HAP-1 (cell line): ENCODE measurements around the gene ELK4.

ENCODE experiments used
- DNase-seq, 2 experiments: peaks; one replicate each; pipeline ENCODE4 v3.0.0-alpha.2; 2016 to 2020; ENCODE audit warnings: low spot score in 2 of 2
- H3K27me3 ChIP-seq: fragments of 250-450 bp; sonication (Bioruptor Pico); 2 replicates; pipeline ENCODE4 v1.5.1; 2020; ENCODE audit warnings: low read depth, mild to moderate bottlenecking, moderate library complexity
- H3K36me3 ChIP-seq: fragments of 250-450 bp; sonication (Bioruptor Pico); replicated peaks from 2 replicates; pipeline ENCODE4 v1.5.1; 2020; ENCODE audit warnings: mild to moderate bottlenecking
- H3K4me1 ChIP-seq: fragments of 250-450 bp; sonication (Bioruptor Pico); 2 replicates; pipeline ENCODE4 v1.5.1; 2020; ENCODE audit warnings: mild to moderate bottlenecking
- H3K4me3 ChIP-seq: fragments of 250-450 bp; sonication (Bioruptor Pico); 2 replicates; pipeline ENCODE4 v1.5.1; 2020; ENCODE audit warnings: mild to moderate bottlenecking, moderate library complexity
- H3K9me3 ChIP-seq: fragments of 250-450 bp; sonication (Bioruptor Pico); 2 replicates; pipeline ENCODE4 v1.5.1; 2020; ENCODE audit warnings: mild to moderate bottlenecking, moderate library complexity
- in situ Hi-C: fragments of 300-500 bp; cut with MboI; formaldehyde crosslinking; loops from 3 replicates; pipeline ENCODE4 v1.14.3; 2020; ENCODE audit warnings: low sequenced_read_pairs, inconsistent platforms, mixed read lengths

The ELK4 gene

DNA sequence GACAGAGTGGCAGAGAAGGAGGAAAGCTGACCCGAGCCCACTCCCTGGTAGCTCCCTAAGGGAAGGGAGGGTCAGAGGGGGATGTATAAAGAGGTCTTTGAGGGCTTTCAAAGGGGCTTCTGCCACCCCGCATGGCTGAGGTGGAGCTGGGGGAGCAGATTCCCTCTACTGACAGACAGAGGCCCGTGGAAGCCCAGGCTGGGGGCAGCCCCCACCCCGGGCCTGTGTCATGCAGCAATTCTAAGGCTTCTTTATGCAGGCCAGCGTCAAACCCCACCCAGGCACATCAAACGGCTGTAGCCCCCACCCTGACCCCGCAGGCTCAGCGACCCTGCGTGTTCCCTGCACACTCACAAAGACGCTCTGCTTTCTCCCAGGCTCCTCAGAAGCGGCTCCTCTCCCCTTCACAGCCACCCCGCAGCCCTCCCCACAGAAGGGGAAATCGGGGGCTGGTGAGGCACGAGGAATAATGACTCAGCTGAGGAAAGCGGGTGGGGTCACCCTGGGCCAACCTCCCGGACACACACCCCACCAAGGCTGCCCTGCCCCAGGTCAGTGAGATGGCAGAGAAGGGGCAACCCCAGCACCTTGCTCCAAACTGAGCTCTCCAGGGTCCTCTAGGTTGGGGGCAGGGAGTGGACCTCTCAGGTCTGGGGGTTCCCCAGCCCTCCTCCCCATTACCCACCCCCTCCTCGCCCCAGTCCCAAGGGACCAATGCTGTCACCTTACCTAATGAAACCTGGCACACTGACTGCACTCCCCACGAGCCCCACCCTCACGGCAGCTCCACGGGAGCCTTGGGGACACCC lies 37.7 kb upstream of the ELK4 start:
- no peaks in the 10 kb centered on the region for H3K9me3 ChIP-seq
- no peak for DNase-seq
- no peak overlapping the region for H3K4me3 ChIP-seq
- H3K36me3 ChIP-seq: no peaks in the 10 kb centered on the region
- no peaks in the 10 kb centered on the region for H3K27me3 ChIP-seq
- in situ Hi-C loops: no loop called here
- H3K4me1 ChIP-seq: peaks cover 6% of the 10 kb centered on the region

DNA sequence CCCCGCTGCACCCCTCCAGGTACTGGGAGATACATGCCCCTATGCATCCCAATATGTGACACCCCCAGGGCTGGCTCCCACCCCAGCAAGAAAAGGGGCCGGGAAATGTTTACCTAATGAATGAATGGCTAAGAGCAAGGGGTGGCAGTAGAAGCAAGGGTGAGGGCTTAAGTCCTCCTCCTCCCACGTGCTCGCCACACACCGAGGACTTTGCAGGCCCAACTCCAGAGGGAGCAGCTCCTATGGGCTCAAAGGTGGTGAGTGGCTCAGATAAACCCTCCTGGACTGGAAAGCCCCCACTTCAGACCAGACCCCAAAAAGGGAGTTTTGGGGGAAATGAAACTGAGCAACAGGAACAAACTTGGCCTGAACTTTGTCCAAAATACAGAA lies 37.1 kb upstream of the ELK4 start:
- H3K9me3 ChIP-seq: no peaks in the 10 kb centered on the region
- H3K36me3 ChIP-seq: no peaks in the 10 kb centered on the region
- in situ Hi-C loops: no loop called here
- peaks cover 6% of the 10 kb centered on the region for H3K4me1 ChIP-seq
- no peak for DNase-seq
- H3K4me3 ChIP-seq: no peak overlapping the region
- no peaks in the 10 kb centered on the region for H3K27me3 ChIP-seq

DNA sequence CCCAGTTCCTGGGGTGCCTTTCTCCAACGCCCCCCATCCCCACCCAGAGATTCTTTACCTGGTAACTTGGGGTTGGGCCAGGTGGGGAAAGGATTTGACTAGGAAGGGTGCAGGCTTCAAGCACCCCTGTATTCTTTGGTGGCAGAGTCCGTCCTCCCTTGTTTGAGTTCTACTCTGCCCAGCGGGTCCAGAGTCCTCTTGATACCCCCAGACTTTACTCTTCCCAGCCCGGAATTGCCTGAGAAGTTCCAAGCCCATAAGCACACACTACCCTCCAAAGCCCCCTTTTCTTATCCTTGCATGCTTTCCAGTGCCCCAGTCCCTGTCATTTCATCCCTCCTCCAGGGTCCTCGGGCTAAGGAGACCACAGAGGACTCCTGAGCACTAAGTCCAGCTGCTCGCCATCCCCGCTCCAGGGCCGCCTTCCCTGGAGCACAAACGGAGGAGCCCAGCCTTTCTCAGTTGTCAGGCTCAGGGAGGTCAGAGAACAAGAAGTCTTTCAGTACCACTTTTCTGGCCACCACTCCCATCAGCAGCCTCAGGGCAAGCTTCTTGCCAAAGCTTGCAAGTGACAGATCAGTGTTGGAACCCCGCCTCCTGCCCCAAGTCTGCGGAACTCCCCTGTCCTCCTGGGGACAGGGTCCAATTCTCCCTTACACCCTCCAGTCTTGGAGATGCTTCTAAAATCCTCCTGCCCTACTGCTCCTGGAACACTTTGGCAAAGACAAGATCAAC lies 36.3 kb upstream of the ELK4 start:
- Histone ChIP-seq H3K4me3 (no peak overlapping the region), H3K27me3 (no peaks in the 10 kb centered on the region), H3K4me1 (peaks cover 6% of the 10 kb centered on the region)

DNA sequence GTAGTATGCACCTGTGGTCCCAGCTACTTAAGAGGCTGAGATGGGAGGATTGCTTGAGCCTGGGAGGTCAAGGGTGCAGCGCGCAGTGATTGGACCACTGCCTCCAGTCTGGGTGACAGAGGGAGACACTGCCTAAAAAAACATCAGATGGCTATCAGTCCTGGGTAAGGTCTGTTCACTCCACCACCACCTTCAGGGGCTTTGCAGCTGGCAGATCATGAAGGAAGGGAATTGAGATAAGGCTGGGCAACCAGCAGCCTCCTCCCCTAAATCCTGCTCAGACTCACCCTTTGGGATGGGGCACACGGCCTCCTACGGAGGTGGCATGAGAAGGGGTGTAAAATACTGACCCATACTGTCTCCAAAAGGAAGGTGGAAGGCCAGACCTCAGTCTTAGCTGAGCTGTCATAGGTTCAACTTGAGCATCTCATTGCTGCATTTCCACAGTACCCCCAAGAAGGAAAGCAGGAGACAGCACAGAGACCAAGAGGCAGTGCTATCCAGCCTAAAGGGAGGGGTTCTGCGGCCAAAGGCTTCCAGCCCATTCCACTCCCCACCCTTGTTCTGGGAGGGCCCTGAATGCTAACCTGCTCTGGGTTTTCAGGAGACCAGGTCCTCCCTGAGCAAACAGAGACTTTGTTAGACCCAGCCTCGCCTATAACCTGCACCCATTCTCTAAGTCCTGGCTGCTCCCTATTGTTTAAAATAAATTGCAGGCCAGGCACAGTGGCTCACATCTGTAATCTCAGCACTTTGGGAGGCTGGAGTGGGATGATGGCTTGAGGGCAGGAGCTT lies 34.8 kb upstream of the ELK4 start:
- in situ Hi-C loops: no loop called here
- no peaks in the 10 kb centered on the region for H3K36me3 ChIP-seq
- H3K9me3 ChIP-seq: no peaks in the 10 kb centered on the region
- no peak for DNase-seq
- no peaks in the 10 kb centered on the region for H3K4me1 ChIP-seq
- H3K27me3 ChIP-seq: no peaks in the 10 kb centered on the region
- no peak overlapping the region for H3K4me3 ChIP-seq

More for the DNA sequence above, 36.3 kb upstream of the ELK4 start:
- Histone ChIP-seq H3K36me3 (no peaks in the 10 kb centered on the region), H3K9me3 (no peaks in the 10 kb centered on the region)
- in situ Hi-C loops: no loop called here
- no peak for DNase-seq

DNA sequence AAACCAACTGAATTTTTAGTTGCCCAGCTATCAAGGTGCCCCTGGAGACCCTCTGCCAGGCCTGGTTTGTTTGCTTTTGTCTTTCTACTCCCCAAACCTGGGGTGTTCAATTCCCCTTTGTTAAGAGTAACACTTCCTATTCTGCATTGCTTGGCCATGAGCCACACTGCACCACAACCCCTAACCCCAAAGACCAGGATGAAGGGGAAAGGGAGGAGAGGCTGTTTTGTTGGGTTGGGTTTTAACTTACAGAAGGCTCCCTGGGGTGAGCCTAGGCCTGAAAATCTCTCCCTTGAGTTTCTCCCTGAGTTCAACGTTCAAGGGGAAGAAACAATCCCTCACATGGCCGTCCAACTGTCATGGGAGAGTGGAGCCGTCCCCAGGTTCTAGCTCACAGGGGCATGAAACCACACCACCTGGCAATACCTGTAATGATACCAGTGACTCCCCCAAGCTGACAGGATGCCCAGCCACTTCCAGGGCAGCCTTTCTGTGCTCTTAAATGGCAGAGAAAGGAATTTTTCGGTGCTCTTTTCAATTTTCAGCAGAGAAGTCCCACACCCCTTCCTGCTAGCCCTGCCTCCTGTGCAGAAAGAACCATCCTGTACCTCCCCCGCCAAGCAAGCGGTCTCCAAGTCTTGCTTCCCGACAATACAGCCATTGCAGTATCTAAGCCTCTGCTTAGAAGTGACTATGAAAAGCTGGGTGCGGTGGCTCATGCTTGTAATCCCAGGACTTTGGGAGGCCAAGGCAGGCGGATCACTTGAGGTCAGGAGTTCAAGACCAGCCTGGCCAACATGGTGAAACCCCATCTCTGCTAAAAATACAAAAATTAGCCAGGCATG lies 33.6 kb upstream of the ELK4 start:
- no peaks in the 10 kb centered on the region for H3K9me3 ChIP-seq
- H3K4me3 ChIP-seq: no peak overlapping the region
- no peaks in the 10 kb centered on the region for H3K4me1 ChIP-seq
- peak in 1 of 2 experiments; percentile 28 for DNase-seq
- in situ Hi-C loops: no loop called here
- no peaks in the 10 kb centered on the region for H3K36me3 ChIP-seq
- H3K27me3 ChIP-seq: no peaks in the 10 kb centered on the region

DNA sequence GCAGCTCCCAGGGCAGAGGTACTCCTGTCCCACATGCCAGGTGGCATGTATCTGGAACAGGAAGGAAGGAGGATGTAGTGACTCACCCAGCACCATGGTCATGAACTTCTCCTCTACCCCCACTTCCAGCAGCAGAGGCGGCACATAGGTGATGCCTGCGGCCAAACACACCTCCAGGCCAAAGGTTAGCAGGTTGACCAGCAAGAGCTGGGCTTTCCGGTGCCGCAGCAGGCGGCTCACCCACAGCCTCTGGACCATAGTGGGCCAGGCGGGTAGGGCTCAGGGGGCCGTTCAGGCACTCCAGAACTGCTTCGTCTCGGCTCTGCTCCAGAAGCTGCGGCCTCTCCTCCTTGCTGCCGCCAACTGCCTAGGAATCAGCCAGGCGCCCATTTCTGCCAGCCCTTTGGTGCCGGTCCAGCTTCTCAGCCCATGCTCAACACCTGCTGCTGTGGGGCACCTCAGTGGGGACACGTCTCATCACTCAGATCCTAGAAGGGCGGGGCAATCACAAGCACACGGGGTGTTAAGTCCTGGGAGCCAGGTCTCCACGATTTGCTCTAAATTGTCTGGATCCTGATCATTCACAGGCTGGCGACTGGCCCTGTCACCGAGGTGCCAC lies 32.7 kb upstream of the ELK4 start:
- no peak for DNase-seq
- H3K4me1 ChIP-seq: no peaks in the 10 kb centered on the region
- no peak overlapping the region for H3K4me3 ChIP-seq

DNA sequence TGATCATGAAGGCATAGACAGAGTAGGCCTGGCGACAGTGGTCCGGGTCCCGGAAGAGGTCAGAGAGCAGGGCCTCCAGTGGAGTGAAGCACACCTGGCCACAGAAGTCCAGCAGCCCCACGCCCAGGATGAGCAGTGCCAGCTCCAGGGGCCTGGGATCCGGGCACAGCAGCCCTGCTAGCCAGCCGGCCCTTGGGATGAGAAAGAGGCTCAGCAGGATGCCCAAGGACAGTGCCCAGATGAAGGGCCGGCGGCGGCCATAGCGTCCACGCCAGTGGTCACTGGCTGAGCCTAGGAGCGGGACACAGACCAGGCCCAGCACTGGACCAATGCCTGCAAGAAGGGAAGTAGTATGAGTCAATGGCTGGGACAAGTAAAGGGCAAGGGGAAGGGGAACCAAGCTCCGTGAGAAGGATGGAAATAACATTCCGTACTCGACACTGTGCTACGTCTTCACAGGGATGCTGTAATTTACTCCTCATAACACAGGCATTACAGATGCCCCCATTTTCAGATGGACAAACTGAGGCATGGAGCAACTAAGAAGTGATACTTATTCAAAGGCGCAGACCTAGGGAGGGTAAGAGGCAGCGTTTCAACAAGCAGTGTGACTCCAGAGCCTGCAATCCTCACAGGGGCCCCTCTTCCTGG lies 31.6 kb upstream of the ELK4 start:
- Histone ChIP-seq H3K27me3 (no peaks in the 10 kb centered on the region), H3K9me3 (no peaks in the 10 kb centered on the region), H3K36me3 (no peaks in the 10 kb centered on the region), H3K4me3 (no peak overlapping the region), H3K4me1 (no peaks in the 10 kb centered on the region)
- no peak for DNase-seq
- in situ Hi-C loops: no loop called here

More for the DNA sequence above, 32.7 kb upstream of the ELK4 start:
- Histone ChIP-seq H3K36me3 (no peaks in the 10 kb centered on the region), H3K27me3 (no peaks in the 10 kb centered on the region), H3K9me3 (no peaks in the 10 kb centered on the region)
- in situ Hi-C loops: no loop called here

- Histone ChIP-seq H3K4me3 (no peak overlapping the region), H3K27me3 (no peaks in the 10 kb centered on the region), H3K4me1 (no peaks in the 10 kb centered on the region), H3K36me3 (no peaks in the 10 kb centered on the region), H3K9me3 (no peaks in the 10 kb centered on the region)
- no peak for DNase-seq
- in situ Hi-C loops: no loop called here
Observed at GRCh38 chr1:205662791-205663190, 31.0 kb upstream of the ELK4 start.

GRCh38 chr1:205662135-205662738 lies 30.4 kb upstream of the ELK4 start:
- DNase-seq: no peak
- H3K27me3 ChIP-seq: no peaks in the 10 kb centered on the region
- in situ Hi-C loops: no loop called here
- H3K9me3 ChIP-seq: no peaks in the 10 kb centered on the region
- H3K4me3 ChIP-seq: no peak overlapping the region
- no peaks in the 10 kb centered on the region for H3K4me1 ChIP-seq
- no peaks in the 10 kb centered on the region for H3K36me3 ChIP-seq

DNA sequence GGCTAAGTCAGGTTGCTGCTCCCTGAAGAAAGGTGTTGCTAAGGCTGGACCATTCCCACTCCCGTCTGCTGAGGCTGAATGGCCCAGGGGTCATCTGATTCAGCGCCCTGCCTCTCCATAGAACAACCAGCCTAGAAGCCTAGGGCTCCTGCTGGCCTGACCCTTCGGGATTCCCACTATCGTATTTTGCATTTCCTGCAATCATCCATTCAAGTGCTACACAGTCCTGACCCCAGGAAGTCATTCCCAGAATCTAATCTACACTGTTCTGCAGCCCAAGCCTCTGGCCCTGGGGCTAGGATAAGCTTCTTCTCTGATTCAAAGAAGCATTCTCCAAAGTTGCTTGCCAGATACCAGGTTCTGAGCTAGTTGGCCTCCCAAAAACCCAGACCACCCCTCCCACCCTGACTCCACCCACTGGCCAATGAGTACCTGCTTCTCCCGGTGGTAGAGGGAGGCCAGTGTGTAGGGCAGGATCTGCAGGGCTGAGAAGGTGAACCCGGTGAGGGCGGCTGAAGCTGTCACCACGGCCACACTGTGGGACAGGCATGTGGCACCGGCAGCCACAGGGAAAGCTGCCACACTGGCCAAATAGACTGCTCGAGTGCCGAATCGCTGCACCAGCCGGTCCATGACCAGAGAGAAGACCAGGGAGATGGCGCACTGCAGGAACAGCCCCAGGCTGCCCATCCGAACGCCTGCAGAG lies 29.8 kb upstream of the ELK4 start:
- no peak overlapping the region for H3K4me3 ChIP-seq
- H3K27me3 ChIP-seq: no peaks in the 10 kb centered on the region
- in situ Hi-C loops: no loop called here
- H3K9me3 ChIP-seq: no peaks in the 10 kb centered on the region
- DNase-seq: no peak
- no peaks in the 10 kb centered on the region for H3K4me1 ChIP-seq
- no peaks in the 10 kb centered on the region for H3K36me3 ChIP-seq

- Histone ChIP-seq H3K4me1 (no peaks in the 10 kb centered on the region), H3K36me3 (no peaks in the 10 kb centered on the region), H3K4me3 (no peak overlapping the region), H3K27me3 (no peaks in the 10 kb centered on the region), H3K9me3 (no peaks in the 10 kb centered on the region)
- no peak for DNase-seq
- in situ Hi-C loops: no loop called here
Observed at GRCh38 chr1:205660361-205660760, 28.6 kb upstream of the ELK4 start.
